22Rv1 (cell line): ENCODE results near the gene ILKAP.

Experiments used
- H3K27ac ChIP-seq: fragments of 450-650 bp; 2 replicates; pipeline ENCODE4 v1.5.1; 2017
- ZFX ChIP-seq: fragments of 450-650 bp; IDR thresholded peaks from 2 replicates; pipeline ENCODE4 v1.6.1; 2017; ENCODE audit warnings: antibody characterized with exemption, borderline replicate concordance
- TF ChIP-seq, protein P1 (sequence below): fragments of 450-650 bp; IDR thresholded peaks from 2 replicates; pipeline ENCODE4 v1.5.1; 2017; ENCODE audit warnings: mild to moderate bottlenecking

ILKAP gene

DNA sequence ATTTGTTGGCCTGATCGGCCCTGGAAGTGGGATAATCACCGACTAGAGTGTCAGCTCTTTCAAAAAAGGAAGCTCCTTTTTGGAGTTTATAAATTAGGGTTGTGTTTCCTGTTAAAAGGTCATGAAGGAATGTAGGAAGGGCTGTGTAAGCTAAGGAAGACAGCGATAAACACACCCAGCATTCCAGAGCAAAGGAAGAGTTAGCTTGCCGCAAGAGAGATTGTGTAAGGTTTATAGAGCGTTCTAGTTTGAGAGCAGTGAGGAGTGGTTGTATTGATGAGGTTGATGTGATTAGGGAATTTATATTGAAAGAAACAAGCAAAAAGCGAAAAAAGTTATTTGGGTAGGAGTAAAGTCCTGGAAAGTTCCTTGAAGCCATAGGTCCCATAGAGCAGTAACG lies 3.5 kb upstream of the ILKAP start:
- H3K27ac ChIP-seq, result no peak overlapping the region
- TF ChIP-seq, protein P1, sequence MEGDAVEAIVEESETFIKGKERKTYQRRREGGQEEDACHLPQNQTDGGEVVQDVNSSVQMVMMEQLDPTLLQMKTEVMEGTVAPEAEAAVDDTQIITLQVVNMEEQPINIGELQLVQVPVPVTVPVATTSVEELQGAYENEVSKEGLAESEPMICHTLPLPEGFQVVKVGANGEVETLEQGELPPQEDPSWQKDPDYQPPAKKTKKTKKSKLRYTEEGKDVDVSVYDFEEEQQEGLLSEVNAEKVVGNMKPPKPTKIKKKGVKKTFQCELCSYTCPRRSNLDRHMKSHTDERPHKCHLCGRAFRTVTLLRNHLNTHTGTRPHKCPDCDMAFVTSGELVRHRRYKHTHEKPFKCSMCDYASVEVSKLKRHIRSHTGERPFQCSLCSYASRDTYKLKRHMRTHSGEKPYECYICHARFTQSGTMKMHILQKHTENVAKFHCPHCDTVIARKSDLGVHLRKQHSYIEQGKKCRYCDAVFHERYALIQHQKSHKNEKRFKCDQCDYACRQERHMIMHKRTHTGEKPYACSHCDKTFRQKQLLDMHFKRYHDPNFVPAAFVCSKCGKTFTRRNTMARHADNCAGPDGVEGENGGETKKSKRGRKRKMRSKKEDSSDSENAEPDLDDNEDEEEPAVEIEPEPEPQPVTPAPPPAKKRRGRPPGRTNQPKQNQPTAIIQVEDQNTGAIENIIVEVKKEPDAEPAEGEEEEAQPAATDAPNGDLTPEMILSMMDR, result no peak
- TF ChIP-seq ZFX, result no peak

DNA sequence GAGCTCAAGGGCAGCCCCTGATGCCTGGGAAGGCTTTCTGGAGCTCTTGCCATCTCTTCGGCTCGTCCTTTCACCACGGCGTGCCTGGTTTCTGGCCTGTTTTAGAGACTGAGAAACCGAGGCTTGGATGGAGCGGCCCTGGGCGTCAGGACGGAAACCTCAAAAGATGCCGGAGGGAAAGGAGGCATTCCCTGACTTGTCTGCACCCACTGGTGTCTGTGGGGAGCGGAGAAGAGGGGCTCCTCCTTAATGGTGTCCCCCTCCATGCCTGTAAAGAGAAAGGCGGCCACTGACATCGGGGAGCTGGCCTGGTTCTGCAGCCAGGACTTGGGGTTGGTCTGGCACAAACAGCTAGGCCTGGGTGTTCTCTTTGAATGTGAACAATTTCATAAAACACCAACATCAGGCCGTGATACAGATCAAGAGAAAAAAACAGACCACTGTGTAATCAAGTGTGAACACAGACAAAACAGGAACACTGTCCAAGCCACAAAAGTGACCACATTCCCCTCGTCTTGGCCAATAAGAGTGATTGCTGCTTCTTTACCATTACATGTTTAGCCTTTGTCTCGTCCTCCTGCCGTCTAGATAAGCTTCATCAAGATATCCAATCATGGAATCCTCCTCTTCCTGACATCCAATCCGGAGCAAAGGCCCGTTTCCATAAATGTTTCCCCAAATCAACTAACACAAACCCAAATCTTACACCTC lies 633 bp upstream of the ILKAP start:
- peak overlapping the region; percentile 81 for H3K27ac ChIP-seq
- TF ChIP-seq, protein P1, result no peak
- TF ChIP-seq ZFX, result no peak

DNA sequence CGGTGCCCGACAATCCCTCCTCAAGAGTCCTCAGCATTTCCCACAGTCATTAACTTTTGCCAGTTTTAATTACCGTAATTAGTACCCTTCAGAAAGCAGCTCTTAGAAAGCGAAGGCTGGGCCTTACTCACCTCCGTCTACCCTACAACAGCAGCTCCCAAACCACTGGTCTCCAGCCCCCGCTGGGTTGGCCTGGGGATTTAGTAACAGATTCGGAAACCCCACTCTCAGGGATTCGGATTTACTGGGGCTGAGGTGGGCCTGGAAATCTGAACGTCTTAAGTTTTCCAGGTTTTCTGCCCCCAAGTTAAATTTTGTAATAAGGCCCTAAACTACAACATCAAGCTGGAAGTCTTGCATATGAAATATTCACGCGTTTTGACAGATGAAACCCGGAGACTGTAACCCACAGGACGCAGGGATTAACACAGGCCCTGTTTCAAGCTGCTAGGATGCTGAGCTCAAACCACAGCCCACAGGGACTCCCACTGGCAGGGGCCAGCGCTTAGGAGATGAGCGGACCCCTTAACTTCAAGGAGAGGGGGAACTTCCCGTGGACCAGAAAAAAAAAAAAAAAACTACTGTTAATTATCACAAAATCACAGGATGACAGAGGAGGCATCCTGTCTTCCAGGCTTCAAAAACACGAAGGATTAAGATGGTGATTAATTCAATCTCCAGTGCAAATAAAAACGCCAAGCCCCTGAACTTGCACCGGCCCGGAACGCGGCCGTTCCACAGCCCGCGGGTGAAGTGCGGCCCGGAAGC lies 985 bp downstream of the ILKAP start:
- H3K27ac ChIP-seq, result peak overlapping the region; percentile 81
- TF ChIP-seq, protein P1, result no peak
- no peak for TF ChIP-seq ZFX

DNA sequence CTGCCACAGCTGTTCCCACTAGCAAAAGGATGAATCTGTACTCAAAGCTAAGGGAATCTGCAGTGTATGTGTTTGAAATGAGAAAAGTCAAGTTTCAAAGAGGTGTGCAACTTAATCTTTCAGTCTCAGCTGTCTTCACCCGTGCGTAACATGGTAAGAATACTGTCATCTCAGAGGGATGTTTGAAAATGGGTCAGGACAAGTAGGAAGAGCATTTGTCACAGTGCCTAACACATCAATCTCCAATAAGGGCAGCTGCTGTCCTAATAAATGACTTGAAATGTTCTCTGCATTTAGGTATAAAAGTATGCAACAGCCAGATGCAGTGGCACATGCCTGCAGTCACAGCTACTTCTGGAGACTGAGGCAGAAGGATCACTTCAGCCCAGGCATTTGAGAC lies 13.1 kb downstream of the ILKAP start:
- H3K27ac ChIP-seq, result no peak overlapping the region
- TF ChIP-seq, protein P1, result no peak

DNA sequence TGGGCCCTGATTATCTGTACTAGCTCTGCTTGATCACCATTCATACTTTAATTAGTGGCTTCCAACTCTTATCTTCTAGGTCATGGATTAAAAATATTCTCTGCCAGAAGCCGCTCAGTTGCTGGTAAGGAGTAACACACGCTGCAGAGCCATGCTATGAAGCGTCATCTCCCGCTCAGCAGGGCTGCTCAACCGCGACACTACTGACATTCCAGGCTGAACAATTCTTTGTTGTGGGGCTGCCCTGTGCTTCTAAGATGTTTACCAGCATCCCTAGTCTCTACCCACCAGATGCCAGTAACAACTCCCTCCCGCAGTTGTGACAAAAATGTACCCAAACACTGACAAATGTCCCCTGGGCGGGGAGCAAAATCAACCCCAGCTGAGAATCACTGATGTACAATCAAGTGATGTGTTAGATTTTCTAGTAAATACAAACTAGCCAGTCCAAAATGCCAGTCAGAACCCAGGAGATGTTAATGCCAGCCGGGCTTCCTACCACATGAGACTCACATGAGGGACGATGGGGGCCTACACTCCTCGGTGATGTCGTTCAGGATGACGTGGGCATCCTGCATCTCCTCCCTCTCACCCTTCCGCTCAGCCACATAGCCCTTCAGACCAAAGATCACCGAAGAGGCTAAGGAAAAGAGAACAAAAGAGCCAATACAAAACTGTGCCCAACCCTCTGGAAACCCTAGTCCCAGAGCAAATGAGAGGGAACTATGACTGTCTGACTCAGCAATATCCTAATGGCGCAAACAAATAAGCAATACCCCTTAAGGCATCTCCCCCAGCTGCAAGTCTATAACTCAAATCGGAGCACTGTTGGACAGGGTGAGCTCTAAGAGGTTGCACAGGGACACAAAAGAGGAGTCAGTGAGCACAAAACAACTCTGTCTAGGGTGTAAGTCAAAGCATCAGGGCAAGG lies 15.6 kb downstream of the ILKAP start:
- TF ChIP-seq ZFX, result no peak
- TF ChIP-seq, protein P1, result no peak
- H3K27ac ChIP-seq, result no peak overlapping the region

DNA sequence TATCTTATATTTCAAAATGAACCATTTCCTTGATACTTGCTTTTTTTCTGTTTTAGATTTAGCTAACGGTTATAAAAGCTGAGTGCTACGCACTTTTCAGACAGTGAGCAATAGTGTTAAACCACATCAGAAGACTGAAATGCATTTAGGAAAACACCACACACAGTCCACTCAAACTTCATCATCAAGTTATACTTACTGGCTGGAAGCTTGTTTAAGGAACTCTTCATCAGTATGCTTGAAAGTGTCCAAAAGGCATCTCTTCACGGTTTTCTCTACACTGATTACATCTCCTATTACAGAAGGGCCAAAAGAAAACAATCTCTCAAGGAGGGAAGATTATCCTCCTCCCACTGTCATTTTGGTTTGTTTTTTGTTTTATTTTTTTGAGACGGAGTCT lies 19.7 kb downstream of the ILKAP start:
- TF ChIP-seq, protein P1, result no peak
- TF ChIP-seq ZFX, result no peak
- no peak overlapping the region for H3K27ac ChIP-seq
